NCI-H187 (cell line): Measurements from ENCODE around the gene H1-8.
"Not testable (repeated sequence)": the region's sequence is repeated elsewhere in the genome, so short reads cannot be mapped to it uniquely, and the experiment has no call there.

Source experiments
- DNase-seq, 2 experiments: peaks; one replicate each; lab custom pipeline; 2025; lab: John Stamatoyannopoulos, UW

H1-8 gene

DNA sequence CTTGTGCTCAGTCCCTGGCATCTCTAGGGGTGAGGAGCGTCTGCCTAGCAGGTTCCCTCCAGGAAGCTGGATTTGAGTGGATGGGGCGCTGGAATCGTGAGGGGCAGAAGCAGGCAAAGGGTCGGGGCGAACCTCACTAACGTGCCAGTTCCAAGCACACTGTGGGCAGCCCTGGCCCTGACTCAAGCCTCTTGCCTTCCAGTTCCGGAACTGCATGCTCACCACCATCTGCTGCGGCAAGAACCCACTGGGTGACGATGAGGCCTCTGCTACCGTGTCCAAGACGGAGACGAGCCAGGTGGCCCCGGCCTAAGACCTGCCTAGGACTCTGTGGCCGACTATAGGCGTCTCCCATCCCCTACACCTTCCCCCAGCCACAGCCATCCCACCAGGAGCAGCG is 9.6 kb upstream of the H1-8 start:
- no peak for DNase-seq

DNA sequence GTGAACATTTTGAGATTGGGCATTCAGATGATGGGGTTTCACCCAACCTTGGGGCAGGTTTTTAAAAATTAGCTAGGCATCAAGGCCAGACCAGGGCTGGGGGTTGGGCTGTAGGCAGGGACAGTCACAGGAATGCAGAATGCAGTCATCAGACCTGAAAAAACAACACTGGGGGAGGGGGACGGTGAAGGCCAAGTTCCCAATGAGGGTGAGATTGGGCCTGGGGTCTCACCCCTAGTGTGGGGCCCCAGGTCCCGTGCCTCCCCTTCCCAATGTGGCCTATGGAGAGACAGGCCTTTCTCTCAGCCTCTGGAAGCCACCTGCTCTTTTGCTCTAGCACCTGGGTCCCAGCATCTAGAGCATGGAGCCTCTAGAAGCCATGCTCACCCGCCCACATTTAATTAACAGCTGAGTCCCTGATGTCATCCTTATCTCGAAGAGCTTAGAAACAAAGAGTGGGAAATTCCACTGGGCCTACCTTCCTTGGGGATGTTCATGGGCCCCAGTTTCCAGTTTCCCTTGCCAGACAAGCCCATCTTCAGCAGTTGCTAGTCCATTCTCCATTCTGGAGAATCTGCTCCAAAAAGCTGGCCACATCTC is 8.4 kb upstream of the H1-8 start:
- no peak for DNase-seq

DNA sequence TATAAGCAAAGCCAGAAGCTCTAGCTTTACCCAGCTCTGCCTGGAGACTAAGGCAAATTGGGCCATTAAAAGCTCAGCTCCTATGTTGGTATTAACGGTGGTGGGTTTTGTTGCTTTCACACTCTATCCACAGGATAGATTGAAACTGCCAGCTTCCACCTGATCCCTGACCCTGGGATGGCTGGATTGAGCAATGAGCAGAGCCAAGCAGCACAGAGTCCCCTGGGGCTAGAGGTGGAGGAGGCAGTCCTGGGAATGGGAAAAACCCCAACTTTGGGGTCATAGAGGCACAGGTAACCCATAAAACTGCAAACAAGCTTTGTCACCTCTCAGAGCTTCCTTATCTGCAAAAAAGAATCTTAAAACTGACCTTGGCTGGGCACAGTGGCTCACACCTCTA is 7.9 kb upstream of the H1-8 start:
- DNase-seq: no peak

DNA sequence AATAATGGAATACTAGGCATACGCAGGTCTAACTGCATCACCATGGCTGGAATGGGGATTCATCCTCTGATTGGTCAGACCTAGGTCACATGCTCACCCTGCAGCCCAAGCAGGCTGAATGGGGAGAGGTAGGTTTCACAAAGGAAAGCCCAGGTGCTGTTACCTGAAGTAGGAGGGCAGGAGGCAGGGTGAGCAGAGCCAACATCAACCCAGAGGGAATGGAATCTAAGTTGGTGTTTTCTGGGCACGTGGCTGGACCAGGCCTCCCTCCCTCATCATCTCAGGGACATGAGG is 6.7 kb upstream of the H1-8 start:
- DNase-seq: no peak

DNA sequence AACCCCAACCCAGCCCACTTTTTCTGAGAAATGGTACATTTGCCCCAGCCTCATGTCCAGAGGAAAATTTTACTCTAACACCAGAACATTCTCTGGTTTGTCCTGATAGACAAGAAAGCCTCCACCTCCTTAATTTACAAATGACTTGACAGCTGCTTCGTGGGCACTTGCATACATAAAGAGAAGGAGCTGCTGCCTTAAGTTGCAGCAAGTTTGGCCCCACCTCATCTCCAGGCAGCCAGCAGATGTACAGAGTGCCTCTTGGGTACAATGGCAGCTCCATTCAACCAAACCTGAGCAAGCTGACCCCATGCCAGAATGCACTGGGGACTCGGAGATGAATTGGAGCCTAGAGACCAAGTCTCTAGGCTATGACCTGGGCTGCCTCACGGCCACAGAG is 6.2 kb upstream of the H1-8 start:
- DNase-seq: no peak

DNA sequence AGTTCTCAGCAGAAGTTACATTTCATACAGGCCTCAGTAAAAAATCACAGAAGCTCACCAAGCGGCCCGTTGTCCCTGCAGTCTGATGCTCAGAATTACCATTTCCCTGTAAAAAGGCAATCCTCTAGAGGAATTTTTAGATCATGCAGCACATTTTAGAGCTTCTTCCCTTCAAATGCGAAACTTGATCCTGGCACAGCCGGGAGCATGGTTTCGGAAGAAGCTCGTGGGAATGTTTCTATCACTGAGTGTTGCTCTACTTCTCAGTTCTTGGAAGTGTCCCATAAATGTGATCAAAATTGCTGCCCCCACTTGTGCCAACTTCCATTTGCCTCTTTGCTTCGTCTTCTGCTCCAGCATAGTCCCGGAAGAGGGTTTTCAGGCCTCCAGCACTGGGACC is 3.8 kb upstream of the H1-8 start:
- no peak for DNase-seq

DNA sequence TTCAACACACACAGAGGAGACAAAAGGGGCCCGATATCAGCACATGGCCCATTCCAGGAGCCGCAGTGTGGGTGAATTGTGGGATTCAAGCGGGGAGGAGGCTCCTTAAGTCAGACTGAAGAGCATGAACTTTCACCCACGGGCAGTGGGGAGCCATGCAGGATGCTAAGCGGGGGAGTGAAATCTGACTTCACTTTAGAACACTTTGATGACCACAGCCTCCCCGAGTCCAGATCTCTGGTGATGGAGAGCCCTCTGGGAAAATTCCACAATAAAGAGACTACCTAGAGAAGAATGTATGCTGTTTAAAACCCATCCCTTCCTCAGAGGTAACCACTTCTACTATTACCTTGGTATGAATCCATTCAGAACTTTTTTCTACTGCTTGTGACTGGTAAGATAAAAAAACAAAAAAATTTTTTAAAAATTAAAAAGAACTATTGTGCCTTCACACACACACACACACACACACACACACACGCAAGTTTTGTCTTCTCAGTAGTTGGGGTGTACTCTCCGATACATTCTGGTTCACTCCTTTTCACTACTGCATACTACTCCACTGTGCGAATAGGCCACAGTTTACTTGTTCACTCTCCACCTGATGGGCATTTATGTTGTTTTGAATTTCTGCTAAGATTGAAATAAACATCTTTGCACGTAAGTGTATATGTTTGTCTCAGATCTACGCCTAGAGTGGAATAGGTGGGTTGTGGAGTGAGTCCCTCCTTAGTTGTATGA is 2.0 kb upstream of the H1-8 start:
- DNase-seq: no peak

DNA sequence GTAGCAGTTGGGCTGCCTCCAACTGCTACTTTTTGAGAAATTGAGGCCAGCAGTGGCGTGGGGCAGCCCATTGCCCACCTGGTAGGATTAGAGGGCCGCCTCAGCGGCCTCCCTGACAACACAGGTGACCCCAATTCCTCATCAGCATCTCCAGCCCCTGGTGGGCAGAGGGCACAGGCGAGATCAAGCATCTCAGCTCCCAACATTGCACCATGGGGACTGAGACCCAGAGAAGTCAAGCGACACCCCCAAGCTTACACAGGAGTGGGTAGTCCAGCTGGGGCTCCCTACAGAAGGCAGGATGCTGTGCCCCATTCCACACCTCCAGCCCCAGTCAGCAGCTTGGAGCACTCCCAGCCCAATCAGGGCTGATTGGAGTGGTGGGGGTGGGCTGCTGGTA is 228 bp upstream of the H1-8 start:
- DNase-seq: no peak

DNA sequence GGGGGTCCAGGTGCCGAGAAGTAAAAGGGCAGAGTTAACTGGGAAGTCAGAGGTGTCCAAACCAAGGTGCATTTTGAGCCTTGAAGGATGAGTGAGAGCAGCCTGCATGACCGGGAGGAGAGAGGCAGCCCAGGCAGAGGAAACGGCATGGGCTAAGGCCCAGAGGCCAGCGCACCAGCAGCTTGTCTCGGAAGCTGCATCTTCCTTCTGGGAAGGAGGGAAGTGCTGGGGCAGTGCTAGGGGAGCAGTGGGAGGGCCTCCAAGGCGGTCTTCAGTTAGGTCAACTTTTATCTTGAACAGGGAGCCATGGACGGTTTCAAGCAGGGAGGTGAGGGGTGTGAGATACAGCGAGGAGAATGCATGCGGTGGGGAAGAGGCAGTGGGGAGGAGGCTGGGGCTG is 1.0 kb downstream of the H1-8 start:
- no peak for DNase-seq

DNA sequence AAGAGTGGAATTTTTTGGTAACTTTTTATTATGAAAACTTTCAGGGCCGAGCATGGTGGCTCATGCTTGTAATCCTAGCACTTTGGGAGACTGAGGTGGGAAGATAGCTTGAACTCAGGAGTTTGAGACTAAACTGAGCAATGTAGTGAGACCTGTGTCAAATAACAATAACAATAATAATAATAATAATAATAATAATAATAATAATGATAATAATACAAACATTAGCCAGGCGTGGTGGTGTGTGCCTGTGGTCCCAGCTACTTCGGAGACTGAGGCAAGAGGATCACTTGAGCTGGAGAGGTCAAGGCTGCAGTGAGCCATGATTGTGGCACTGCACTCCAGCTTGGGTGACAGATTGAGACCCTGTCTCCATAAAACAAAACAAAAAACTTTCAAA is 3.0 kb downstream of the H1-8 start:
- DNase-seq: not testable (repeated sequence)

DNA sequence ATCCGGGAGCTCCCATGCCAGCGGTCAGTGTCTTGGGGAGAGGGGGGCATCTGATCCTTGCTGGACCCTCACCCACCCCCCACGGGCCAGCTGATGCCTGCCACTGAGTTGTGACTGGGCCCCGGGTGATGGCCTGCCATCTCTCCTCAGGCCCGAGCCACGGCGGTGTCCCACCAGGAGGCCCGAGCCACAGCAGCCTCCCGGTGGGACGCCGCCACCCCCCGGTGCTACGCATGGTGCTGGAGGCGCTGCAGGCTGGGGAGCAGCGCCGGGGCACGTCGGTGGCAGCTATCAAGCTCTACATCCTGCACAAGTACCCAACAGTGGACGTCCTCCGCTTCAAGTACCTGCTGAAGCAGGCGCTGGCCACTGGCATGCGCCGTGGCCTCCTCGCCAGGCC is 4.3 kb downstream of the H1-8 start:
- no peak for DNase-seq

DNA sequence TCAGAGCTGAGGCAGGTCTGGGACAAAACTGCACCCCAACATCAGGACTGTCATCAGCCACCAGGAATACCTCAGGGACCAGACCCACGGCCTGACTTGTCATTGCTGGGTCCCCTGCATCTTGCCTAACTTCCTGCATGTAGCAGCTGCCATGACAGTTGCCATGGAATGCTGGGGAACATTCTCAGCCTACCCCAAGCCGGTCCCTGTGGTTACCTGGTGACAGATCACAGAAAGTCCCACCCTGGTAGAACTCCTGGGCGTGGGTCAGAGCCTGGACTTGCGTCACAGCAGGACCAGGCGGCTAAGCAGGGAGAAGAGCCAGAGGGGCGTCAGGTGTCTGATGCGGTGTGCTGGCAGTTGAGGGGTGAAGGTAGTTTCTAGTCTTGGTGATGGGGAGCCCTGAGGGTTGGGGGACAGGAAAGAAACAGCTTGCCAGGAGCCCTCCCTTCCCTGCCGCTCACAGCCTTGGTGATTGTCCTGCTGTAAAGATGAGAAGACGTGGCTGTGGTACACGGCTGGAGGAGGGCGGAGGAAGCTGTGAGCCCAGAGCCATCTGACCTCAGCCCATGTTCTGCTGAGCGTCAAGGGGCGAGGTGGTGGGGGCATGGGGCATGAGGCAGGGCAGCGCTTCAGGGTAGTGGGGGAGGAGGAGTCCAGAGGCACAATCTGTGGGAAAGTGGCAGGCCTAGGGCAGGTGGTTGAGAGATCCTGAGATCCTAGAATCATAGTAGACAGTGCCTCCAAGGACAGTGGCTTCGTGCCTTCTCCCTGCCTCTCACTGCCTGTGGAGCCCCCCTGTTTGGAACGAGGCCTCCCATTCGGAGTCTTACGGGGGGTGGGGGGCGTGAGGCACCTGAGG is 5.4 kb downstream of the H1-8 start:
- no peak for DNase-seq

DNA sequence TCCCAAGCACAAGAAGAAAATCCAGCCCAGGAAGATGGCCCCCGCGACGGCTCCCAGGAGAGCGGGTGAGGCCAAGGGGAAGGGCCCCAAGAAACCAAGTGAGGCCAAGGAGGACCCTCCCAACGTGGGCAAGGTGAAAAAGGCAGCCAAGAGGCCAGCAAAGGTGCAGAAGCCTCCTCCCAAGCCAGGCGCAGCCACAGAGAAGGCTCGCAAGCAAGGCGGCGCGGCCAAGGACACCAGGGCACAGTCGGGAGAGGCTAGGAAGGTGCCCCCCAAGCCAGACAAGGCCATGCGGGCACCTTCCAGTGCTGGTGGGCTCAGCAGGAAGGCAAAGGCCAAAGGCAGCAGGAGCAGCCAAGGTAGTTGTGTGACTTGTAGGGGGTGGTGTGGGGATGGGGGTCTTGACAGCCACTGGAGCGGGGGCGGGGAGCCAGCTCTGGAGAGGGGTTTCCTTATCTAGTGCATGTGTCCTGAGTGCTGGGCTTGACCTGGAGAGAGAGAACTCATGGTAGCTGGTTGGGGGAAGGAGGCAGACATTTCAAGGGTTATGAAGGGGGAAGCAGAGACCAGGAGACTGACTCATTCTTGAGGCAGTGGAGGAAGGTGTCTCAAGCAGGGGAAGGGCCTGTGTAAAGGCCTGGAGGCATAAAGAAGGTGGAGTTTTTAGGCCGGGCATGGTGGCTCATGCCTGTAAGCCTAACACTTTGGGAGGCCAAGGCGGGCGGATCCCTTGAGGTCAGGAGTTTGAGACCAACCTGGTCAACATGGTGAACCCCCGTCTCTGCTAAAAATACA is 6.2 kb downstream of the H1-8 start:
- no peak for DNase-seq

DNA sequence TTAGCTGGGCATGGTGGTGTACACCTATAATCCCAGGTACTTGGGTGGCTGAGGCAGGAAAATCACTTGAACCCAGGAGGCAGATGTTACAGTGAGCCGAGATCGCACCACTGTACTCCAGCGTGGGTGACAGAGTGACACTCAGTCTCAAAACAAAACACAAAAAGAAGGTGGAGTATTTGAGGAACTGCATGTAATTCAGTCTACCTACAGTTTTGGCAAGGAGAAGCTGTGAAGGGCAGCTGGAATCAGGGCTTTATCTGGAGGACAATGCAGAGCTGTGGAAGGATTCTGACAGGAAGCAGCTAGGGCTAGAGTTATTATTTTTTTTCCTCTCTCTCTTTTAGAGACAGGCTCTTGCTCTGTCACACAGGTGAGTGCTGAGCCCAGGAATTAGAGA is 6.8 kb downstream of the H1-8 start:
- DNase-seq: no peak

DNA sequence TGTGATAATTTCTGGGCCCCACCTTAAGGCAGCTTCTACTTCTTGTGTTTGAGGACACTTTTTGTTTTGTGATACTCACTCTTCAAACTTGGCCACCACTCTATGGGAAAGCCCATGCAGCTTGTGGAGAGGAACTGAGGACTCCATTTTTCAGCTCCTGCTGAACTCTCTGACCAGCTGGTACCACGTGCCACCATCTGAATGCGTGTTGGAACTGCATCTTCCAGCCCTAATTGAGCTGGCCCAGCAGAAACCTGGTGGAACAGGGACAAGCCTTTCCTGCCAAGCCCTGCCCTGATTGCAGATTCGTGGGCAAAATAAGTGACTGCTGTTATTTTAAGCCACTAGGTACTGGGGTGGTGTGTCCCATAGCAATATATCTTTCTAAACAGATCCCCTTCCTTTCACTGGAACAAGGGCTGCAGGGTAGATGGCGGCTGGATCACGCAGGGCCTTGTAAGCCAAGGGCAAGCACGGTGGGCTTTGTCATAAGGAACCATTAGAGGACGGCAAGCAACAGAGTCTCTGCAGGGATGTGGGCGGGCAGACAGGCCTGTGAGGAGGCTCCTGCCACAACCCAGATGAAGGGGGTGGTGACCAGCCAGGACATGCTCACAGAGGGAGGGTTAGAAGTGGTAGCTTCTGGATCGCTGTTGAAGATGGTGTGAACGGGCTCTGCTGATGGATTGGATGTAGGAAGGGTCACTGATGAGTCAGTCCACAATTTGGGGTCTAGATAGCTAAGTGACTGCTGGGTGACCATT is 9.5 kb downstream of the H1-8 start:
- DNase-seq: no peak

DNA sequence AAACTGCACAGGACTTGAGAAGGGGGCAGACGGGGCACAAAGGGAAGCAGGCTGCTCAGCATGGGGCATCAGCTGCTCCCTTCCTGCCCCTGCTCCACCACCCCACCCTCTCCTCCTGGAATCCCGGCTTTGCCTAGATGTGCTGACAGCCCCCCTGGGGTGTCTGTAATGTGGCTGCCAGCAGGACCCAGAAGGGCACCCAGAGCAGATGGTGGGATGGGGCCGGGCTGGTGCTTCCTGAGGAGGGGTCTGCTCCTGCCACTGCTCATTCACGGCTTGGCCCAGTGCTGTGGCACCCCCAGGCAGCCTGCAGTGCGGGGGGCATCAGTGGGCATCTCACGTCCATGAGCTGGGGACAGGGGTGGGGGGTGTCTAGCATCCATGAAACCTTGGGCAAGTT is 10.2 kb downstream of the H1-8 start:
- no peak for DNase-seq

DNA sequence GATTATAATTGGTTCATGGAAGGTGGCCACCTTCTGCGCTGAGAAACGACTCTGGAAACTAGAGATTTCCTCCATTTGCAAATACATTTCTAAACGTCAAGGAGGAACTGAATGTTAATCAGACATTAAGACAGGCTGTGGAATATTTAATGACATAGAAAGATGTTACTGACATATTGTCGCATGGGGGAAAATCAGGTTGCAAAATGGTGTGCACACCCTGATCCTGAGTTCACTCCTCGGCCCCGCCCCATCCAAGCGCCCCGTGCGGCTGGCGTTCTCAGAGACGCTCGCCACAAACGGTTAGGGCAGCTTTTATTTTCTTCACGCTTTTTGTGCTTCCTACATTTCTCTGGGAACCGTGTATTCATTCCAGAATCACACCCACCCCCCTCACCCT is 10.7 kb downstream of the H1-8 start:
- no peak for DNase-seq

DNA sequence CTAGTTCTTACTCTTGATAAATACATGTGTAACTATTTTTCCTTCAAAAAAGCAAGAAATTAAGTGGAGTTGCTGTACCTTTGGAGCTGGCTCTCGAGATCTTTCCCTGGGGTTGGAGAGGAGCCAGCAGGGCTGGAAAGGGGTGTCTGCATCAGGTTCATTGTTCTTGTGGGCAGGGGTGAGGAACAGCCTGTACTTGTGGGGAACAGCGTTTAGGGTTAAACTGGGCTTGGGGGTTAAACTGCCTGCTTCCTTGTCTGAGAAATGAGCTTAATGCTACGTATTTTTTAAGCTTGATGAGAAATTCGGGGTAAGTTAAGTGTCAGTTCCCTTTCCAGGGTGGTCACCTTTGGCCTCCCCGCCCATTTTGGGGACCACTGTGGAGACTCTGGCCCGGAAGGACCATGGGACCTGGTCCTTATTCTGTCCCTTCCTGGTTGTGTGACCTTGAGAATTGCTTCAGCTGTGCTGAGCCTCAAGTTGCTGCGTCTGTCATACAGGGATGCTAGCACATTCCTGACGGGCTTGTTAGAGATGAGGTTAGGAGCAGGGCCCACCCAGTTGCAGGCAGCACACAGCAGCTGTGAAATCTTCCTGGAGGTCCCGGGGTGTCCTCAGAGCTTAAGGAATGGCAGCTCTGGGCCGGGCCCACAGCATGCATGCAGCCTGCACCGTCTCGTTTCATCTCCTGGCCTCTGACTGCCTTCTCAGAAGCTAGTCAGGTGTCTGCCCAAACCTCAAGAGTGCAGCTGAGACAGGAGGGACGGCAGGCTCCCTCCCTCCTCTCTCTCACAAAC is 11.6 kb downstream of the H1-8 start:
- no peak for DNase-seq

DNA sequence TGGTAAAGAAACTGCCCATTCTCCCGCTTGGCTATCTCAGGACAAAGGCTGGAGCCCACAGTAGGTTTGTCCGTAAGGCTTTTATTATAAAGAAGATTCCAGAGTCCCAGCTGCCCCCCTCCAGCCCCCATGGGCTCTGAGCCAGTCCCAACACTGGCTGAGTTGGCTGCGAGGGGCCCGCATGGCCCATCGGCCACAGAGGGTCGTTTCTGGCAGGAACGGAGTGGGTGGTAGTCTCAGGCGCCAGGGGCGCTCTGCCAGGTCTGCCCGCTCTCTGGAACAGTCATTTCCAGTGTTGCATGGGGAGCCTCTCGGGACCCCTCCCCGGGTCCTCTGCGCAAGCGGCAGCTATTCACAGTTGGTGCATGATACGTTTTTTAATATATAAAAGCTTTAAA is 12.2 kb downstream of the H1-8 start:
- no peak for DNase-seq

DNA sequence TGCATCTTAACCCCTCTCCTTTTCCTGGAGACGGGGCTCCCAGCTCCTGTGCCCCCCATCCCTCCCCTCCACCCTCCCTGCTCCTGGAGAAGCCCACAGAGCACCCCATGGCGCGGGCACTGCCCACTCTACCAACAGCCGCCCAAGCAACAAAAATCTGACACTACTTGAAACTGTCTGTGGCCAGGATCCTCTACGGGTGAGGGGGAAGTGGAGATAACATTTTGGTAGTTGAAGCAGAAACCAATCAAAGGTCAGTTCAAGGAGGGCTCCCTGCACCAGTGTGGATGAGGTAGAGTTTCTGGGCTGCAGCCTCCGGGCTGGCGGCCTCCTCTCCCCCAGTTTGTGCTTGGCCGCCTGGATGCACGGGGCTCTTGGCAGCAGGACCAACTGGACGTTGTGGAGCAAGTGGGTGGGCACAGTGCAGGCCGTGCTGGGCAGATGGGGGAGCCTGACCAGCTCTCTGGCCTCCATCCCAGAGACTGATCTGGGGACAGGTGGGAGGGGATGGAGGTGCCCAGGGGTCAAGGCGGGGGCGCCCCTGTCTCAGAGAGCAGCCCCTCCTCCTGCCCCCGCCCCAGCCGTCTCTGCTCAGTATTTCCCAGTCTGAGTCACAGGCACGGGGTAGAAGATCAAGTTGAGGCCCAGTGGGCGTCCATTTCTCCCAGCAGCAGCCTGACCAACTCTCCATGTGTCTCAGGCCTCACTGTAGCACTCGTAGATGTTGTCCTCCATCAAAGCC is 12.8 kb downstream of the H1-8 start:
- no peak for DNase-seq
